ENCODE data around the gene FNIP1.

GRCh38 chr5:131607903-131608540, 188.8 kb downstream of the FNIP1 start:
- TF ChIP-seq CTCF (optimal IDR thresholded peaks at IDR 0.05 in 1 of 3, IDR thresholded peaks at IDR 0.05 in 1 of 3, conservative IDR thresholded peaks at IDR 0.05 in 1 of 3; ENCODE audit: extremely low read depth in 1 of 3, insufficient read depth in 2 of 3, low read length in 3 of 3): no peak
- TF ChIP-seq EZH2 (IDR thresholded peaks at IDR 0.05; ENCODE audit: low read length): no peak

Measured in keratinocyte (primary cell).